Testis (tissue), 2 donors: ENCODE measurements around the gene CHN2.

Source experiments
- CTCF ChIP-seq, 3 experiments: fragments of 450-650 bp in 2 of 3; fragments of 200-600 bp in 1 of 3; sonication (generic) in 1 of 3; IDR thresholded peaks; one replicate each; pipeline ENCODE4 v1.5.1; 2016 to 2019; ENCODE audit warnings: antibody characterized with exemption in 3 of 3, mild to moderate bottlenecking in 2 of 3, moderate library complexity in 1 of 3
- POLR2A ChIP-seq: fragments of 450-650 bp; IDR thresholded peaks from one replicate; pipeline ENCODE4 v1.6.1; 2017; ENCODE audit warnings: antibody characterized with exemption, mild to moderate bottlenecking, moderate library complexity

- no peak for TF ChIP-seq CTCF (IDR thresholded peaks at IDR 0.05)
- no peak for TF ChIP-seq POLR2A
Observed at GRCh38 chr7:29458933-29459332, 264.4 kb downstream of the CHN2 start.
